Right renal cortex interstitium (tissue), 3 donors: ENCODE measurements around the gene CRACDL. TPM values are rescaled to one million over a fixed set of nuclear protein-coding genes. Genes with fewer than 3 reads are reported as not detected.
A peak's percentile ranks its signal among the peaks of the same experiment; 100 is the strongest.

ENCODE experiments used
- DNase-seq, 3 donors: peaks; one replicate each; pipeline ENCODE4 v3.0.0-alpha.2; 2013; ENCODE audit warnings: low read depth in 3 of 3, low spot score in 2 of 3
- polyA plus RNA-seq, 3 donors: library from polyadenylated mRNA; unstranded; fragments of 120-200 nt; gene quantifications; one replicate each; pipeline ENCODE4 v1.2.1, GENCODE V29; 2013; ENCODE audit not compliant: insufficient read length in 3 of 3

The CRACDL gene
- polyA plus RNA-seq, 3 donors = 2.4 to 3.0 (median 2.5) TPM

DNA sequence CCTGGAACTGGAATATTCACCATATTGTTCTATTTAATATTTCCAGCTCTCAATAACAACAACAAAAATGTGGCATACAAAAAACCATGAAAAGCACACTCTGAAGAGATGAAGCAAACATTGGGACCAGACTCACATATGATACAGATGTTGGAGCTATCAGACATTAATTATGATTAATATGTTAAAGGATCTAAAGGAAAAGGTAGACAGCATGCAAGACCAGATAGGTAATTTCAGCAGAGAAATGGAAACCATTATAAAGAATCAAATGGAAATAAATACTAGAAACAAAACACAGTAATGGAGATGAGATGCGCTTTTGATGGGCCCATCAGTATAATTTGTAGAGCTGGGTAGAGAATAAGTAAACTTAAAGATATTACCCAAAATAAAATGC, 154.2 kb downstream of the CRACDL start:
- no peak for DNase-seq

DNA sequence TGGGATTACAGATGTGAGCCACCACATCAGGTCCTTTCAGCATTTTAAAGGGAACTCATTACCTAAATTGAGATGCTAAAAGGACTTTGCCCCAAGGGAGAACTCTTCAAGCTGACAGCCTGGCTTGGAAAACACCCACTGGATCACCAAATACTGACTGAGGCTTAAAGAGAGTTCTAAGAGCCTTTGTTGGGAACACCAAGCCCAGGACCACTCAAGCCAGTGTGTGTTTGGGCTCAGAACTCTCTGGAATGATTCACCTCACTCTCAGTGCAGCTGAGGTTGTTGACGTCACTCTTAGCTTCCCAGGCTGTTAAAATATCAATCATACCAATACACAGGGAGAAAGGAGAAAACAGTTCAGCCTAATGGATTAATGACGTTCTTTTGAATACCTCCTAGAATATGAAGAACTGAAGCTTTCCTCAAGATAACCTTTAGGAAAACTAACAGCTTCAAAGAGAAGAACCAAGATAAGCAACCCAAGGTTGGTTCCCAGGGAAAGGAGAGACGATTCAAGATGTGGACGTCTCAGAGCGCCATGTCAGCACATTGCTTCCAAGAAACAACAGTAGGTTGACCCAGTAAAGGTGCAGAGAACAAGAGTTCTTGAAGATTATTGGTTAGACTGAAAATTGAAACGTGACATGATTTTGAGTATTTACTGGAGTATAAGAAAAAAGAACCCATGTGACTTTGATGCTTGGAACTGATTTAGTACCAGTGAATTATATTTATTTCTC, 157.1 kb downstream of the CRACDL start:
- no peak for DNase-seq

DNA sequence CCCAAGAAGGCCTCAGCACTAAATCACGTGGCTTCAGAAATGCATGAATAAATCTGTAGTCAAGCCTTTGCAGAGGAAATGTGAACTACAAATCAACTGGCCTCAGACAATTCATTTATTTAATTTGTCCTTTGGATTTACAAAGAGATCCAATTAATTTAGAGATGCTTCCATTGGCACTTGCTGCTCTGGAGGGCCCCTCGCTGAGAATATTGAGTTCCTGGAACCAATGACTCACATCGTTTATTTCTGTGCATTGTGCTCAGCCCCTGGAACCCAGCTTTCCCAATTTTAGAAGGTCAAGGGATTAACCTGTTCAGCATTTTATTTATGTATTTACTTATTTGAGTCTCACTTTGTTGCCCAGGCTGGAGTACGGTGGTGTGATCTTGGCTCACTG, 157.9 kb downstream of the CRACDL start:
- no peak for DNase-seq

DNA sequence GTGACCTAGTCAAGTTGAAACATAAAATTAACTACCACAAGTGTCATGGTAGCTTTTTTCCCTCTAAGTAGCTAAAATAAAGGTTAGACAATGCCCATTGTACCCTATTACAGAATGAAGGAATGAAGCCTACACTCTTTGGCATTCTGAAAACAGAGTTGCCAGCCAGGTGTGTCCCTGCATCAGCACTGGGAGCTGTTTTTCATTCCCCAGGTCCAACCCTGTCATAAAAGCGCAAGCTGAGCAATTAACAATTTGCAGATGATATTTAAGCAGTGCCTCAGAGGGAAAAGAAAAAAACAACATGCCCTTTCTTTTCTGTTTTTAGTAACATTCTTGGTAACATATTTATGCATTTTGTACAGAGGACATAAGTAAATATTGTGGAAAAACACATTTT, 158.3 kb downstream of the CRACDL start:
- DNase-seq = no peak

DNA sequence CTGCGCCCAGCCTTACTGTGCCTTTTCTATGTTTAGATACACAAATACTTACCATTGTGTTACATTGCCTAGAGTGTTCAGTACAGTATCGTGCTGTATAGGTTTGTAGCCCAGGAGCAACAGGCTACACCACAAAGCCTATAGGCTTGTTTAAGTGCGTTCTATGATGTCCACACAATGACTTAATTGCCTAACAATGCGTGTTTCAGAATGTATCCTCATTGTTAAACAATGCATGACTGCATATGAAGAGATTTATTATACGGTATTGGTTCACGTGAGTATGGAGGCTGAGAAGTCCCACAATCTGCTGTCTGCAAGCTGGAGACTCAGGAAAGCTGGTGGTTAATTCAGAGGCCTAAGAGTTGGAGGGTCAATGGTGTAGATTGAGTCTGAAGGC, 158.9 kb downstream of the CRACDL start:
- DNase-seq = no peak

DNA sequence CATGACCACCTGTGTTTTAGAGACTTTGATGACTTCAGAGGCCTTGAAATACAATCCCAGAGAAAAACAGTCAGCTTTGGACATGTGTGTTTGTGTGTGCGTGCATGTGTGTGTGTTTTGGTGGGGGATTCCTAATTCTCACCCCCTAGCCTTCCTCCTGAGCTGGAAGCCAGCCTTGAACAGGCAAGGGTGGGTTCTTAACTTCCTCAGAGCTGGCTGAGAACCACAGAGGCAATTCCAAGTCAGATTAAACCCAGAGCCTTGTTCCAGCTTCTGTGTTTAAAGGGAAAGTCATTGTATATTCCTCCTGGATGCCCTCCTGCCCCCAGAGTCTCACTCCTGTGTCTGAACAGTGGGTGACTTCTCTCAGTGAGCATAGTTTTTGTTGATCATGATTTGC, 159.9 kb downstream of the CRACDL start:
- no peak for DNase-seq

DNA sequence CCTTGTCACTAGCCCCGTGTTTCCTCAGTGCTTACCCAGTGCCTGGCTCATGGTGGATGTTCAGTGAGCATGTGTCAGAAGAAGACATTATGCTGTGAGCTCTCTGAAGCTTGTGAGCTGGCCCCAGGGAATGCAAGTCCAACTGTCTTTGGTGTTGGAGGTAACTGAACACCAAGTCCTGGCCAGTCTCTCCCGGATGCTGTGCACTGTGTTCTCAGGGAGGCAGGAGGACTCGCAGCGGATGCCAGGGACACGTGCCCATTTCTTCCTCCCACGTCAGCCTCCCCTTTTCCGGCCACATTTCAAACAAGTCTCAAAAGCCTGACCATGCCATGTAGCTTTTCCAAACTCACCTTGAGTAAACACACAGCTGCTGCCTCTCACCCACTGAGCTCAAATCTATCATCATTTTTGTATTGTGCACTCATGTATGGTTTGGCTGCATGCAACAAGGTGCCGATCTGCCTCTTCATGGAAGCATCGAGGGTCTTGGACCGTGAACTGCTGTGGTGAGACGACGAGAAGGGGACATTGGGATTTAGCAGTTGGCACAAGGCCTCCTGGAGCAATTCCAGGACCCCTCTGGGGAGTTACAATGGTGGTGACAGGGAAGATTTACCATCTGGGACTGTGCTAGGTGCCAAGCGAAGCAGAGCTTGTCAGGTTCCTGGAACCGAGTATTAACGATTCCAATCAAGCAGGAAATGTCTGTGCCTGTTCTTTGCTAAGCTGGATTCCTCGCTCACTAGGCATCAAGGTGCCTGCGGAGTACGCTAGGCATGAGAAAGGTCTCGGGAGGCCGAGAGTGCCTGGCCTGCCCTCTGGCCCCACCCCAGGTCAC, 160.7 kb downstream of the CRACDL start:
- peak in 1 of 3 donors; percentile 16 for DNase-seq

DNA sequence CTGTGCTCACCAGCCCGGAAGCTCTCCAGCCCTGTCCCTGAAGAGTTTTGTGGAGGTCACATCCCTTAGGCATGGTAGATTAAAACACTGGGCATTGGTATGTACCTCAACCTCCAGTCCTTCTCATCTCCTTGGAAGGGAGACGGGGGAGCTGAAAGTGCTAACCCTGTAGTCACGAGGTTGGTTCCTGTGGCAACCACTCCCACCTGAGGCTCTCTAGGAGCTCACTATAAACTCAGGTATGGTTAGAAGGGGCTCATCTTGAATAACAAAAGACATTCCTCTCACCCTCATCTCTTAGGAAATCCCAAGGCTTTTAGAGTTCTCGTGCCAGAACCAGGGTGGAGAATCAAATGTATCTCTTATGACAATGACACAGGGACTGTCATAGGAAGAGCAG, 162.1 kb downstream of the CRACDL start:
- no peak for DNase-seq

DNA sequence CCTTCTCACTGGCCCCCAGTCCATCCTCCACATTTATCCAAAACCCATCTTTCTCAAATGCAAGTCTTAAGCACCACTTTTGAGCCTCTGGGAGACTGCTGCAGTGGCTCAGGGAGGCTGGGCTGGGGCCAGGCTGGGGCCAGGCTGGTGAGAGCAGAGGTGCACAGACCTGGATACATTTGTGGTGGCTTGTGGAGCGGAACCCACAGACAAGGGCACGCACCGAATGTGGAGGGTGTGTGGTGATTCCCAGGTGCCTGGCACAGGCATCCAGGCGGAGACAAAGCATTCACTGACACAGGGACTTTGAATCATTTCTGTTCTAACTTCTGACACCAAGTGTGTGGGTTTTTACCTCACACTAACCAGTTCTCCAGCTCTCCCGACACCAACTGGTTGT, 162.9 kb downstream of the CRACDL start:
- DNase-seq = no peak

DNA sequence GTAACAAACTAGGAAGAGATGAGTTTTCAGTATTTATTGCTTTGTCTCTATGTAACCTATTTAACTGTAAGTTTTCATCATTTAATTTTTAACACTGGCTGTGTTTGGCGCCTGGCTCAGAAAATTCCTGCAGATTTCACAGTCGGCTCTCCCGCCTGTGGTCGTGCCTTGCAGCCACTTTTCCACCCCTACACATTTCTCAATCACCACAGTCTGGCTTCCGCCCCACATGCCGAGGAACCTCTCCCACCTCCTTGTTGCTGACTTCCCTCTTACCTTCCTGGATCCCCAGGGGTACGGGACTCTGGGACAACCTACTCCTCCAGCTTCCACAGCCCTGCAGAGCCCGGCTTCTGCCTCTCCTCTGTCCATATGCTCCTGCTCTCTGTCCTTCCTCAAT, 163.5 kb downstream of the CRACDL start:
- no peak for DNase-seq

DNA sequence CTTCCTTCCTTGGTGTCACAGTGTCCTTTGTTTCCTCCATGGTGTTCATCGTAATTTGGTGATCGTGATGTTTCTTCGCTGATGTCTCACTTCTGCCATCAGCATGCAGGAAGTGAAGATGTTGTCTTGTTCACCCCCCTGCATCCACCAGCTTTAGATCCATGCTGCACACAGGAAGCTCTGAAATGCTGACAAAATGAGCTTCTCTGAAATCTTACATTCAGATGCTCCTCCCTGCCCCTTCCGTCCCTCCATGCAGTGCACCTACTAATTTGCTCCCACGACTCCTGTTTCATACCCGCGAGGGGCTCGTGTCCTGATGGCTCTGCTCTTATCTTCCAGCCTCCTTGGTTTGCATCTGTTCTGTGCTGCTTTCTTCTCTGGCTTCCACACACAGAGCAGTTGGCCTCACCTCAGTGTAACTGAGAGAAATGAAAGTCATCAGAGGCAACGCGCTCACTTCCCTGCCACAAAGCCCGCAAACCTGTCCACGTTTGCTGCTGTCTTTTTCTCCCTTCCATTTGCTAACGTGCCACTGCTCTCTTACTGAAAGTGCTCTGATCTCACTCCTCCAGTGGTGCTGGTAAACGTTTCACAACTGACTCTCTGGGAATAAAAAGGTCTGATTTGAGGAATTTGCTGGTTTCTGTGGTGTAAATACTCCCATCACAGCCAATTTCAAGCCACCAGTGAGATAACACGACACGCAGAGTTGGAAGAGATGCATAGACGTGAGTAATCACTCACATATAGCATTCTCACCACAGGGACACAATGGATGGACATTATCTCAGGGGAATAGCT, 164.1 kb downstream of the CRACDL start:
- DNase-seq = no peak

DNA sequence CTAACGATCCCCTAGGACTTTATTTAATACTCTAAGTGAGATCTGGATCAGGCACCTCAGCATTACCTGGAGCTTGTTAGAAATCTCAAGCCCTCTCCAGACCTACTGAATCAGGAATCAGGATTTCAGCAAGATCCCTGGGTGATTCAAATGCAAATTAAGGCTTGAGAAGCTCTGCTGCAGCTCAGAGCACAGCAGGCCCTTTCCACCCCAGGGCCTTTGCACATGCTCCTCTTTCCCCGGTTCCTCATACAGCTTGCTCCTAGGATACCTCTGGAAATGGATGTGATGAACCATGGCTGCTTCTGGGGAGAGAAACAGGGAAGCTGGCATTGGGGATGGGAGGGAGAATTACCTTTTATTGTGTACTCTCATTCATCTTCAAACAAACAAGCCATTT, 164.8 kb downstream of the CRACDL start:
- no peak for DNase-seq

DNA sequence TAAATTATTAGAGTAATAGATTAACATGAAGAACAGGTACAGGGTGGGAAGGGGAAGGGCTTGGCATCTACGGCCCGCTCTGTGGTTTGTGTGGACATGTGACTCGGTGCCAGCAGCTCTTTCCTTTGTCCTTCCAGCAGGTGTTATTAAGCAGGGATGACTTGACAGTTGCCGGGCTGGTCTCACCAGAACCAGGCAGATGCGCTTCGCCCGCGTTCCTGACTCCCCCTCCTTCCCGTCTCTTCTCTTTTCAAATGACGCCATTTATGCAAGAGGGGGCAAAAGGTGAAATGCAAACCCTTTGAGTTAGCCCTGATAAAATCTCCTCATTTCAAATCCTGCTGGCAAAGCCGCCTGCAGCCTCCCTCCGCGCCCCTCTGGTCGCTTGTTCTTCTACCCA, 166.2 kb downstream of the CRACDL start:
- no peak for DNase-seq

DNA sequence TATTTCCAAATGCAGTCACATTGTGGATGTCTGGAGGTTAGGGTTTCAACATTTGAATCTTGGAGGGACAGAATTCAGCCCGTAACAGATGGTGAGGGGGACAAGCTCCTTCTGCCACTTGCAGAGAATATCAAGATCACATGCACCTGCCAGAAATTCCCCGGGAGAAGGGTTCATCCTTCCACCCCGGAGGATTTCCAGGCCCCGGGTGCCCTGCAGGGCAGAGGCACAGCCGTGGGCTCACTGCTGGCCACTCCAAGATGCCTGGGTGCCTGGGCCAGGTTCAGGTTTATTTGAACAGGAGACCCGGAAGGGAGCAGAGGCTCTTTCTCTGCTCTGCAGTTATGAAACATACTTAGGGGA, 166.9 kb downstream of the CRACDL start:
- no peak for DNase-seq

DNA sequence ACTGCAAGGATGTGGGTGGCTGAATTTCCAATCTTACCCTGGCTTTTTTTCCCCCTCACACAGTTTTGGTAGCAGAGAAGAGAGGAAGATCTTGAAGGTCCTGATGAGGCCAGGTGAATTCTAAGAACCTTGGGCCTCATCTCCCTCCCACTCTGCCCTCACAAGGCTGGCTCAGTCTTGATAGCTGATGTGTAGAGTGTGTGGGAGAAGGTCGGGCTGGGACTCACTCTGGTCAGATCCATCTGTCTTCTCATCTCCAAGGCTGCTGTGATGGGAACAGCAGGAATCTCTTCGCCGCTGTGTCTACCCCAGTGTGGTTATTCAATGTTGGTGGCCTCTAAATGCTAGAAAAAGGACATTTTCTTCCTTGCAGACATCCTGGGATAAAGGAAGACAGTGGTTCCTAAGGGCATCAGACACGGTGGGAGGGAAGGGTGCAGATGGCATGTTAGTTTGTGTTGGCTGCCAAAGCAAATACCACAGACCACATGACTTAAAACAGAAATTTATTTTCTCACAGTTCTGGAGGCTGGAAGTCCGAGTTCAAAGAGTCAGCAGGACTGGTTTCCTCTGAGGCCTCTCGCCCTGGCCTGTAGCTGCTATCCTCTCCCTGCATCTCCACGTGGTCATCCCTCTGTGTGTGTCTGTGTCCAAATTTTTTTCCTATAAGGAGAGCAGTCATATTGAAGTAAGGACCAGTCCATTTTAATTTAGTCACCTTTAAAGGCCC, 167.5 kb downstream of the CRACDL start:
- DNase-seq = no peak

DNA sequence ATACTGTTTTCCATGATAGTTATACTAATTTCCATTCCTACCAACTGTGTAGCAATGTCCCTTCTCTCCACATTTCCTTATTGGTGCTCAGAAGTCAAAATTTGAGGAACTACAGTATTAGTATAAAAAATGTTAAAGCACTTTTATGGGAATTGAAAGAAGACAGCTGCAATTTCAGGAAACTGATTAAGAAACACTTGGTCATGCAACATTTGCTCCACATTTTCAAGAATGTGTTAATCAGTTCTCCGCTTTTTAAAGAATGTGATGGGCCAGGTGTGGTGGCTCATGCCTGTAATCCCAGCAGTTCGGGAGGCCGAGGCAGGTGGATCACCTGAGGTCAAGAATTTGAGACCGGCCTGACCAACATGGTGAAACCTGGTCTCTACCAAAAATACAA, 171.5 kb downstream of the CRACDL start:
- DNase-seq = no peak

DNA sequence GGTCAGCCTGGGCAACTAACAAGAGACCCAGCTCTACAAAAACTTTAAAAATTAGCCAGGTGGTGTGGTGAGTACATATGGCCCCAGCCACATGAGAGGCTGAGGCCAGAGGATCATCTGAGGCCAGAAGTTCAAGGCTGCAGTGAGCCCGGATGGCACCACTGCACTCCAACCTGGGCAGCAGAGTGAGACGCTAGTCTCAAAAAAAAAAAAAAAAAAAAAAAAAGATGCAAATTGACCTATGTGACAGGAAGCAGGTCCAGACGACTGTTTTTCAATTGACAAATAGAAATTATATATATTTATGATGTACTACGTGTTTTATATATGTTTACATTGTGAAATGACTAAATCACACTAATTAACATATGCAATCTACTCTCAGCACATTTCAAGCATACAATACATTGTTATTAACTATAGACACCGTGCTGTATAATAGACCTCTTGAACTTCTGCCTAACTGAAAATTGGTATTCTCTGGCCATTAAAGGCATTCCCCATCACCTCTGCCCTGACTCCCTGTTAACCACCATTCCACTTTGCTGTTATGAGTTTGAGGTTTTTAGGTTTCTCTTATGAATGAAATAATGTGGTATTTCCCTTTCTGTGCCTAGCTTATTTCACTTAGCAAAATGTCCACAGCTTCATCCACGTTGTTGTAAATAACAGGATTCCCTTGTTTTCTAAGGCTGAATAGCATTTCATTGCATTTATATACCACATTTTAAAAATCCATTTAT, 172.6 kb downstream of the CRACDL start:
- DNase-seq = no peak

DNA sequence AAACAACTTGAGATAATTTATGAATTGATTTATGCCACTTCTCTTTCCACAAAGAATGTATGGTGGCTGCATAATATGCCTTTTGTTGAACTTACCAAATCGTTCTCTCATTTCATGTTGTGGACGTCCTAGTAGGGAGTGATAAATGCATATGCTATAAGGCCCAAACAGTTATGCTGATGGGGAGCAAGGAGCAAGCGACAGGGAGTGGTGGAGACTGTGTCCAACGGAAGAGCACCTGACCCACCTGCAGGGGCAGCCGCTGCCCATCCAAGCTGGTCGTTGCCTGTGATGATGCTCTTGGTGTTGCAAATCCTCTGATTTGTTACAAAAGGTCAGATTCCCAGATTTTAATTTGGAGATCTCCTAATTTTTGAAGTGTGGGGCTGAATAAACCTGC, 174.1 kb downstream of the CRACDL start:
- DNase-seq = no peak

DNA sequence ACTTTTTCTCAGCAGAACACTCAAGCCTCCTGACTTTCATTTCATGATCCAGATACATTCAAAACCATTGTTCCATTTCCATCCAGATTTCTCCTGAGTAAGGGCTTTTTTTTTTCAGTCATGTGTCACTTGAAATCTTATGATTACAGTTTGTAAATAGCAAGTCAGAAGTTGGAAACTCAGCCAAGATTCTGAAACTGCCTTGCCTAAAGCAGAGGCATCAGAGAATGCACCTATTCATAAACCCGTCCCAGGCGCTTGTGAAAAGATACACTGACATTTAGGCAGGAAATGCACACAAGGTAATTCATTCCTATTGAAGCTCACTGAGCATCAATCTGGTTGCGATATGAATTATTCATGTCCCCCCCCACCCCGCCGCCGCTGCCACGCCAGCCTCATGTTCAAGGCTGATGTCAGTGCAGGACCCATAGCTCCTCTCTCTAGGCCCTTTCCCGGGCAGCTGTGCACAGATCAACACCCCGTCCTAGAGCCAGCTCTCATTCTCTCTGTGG, 174.7 kb downstream of the CRACDL start:
- no peak for DNase-seq
